Right kidney (tissue), 1 donor: Measurements from ENCODE around the gene ZNF526.
A peak's percentile ranks its signal among the peaks of the same experiment; 100 is the strongest.

Experiments used
- DNase-seq: peaks from one replicate; pipeline ENCODE4 v3.0.0-alpha.2; 2016

The ZNF526 gene

GRCh38 chr19:42196011-42197001, 23.8 kb upstream of the ZNF526 start:
- no peak for DNase-seq

- DNase-seq, result no peak
Measured at GRCh38 chr19:42197375-42197817, 22.7 kb upstream of the ZNF526 start.

GRCh38 chr19:42198676-42199439, 21.3 kb upstream of the ZNF526 start:
- no peak for DNase-seq

DNA sequence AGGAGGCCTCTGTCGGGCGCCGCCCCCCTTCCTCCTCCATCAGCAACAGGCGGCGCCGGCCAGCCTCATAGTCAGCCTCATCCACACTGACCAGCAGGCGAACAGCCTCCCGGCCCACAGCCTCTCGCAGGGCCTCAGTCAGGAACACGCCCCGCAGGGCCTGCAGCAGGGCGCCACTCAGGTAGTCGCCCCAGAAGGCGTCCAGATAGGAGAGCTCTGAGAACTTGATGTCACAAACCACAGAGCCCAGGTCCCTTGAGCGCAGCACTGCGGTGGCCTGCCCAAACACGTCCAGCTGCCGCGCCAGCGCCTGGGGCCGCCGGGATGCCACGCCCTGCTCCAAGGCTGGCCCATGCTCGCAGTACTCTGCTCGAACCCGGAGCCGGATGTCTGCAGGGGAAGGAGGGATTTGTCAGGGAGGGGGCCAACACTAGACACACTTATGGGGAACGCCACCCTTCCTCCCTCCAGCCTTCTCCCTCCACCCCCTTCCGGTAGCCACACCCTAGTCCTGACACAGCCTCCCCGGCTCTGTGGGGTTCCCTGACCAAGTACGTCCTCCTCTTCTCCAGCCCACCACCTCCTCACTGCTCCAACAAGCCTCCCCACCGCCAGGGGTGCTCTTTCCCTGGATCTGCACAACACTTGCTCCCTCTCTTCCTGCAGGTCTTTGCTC, 20.5 kb upstream of the ZNF526 start:
- DNase-seq, result no peak

DNA sequence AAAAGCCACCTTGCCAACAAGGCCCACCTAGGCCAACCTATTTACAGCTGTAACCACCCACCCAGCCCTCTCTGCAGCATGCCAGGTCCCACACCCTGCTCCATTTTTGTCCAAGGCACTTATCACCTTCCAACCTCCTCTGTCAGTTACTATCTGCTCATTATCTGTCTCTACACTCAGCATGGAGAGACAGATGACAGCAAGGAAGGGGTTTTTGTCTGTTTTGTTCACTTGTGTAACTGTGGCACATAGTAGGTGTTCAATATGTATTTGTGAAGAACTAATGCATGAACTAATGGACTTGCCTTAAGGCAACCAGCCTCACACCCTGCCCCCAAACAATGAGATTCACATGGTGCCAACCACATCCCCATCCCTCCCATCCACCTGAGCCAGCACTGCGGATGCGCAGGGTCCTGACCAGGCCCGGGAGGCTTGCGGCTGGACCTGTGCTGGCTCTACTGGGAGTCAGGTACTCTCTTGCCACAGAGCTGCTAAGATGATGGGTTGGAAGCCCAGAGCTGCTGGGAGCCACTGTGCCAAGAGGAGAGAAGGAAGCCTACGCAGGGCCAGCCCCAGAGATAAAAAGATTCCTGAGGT, 19.9 kb upstream of the ZNF526 start:
- no peak for DNase-seq

GRCh38 chr19:42201489-42202289, 18.4 kb upstream of the ZNF526 start:
- no peak for DNase-seq

GRCh38 chr19:42202290-42202880, 17.7 kb upstream of the ZNF526 start:
- DNase-seq, result no peak

DNA sequence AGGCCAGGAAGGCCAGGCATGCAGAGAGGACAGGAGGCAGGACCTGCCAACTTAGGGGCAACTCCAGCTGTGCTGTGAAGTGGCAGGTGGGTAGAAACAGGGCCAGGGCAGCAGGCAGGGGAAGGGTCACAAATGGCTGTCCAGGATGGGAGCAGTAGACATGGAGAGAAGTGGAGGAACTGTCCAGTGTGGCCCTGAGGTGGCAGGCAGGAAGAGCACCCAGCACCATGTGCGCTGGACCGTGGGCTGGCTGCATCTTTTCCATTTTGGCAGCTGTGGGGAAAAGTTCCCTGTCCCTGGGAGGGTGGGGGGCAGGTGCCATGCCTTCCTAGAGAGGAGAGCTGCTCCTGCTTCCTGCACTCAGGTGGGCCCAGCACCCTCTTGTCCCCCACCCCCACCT, 16.4 kb upstream of the ZNF526 start:
- no peak for DNase-seq

DNA sequence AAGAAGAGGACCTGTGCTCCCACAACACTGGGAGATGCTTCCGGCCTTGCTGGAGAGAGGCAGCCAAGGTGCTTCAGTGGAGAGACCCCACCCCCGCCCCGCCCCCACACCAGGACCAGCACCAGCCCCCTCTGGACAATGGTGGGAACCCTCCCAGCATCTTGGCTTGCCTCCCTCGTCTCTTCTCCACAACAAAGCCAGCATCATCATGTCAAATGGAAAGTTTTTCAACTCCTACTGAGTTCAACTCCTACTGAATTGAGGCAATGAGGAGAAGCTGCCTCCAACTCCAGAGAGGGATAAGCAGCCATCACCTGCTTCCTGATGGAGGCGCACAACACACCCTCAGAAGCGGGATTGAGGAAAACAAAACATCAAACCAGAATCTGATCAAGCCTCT, 15.4 kb upstream of the ZNF526 start:
- DNase-seq, result no peak

- DNase-seq, result no peak
Measured at GRCh38 chr19:42206871-42207755, 13.0 kb upstream of the ZNF526 start.

GRCh38 chr19:42207767-42208271, 12.3 kb upstream of the ZNF526 start:
- DNase-seq, result no peak

DNA sequence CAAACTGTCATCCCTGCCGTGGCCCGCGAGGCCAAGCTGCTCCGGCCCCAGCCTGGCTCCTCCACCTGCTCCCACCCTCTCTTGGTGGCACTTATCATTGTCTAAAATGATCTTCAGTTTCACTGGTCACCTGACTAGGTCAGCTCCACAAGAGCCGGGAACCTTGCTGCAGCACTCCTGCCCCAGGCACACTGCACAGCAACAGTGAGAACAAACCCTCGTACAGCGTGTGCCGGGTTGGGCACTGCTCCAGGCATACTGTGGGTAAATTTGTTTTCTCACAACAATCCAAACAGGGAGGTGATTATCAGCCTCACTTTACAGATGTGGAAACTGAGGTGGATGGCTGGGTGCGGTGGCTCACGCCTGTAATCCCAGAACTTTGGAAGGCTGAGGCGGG, 11.5 kb upstream of the ZNF526 start:
- no peak for DNase-seq

DNA sequence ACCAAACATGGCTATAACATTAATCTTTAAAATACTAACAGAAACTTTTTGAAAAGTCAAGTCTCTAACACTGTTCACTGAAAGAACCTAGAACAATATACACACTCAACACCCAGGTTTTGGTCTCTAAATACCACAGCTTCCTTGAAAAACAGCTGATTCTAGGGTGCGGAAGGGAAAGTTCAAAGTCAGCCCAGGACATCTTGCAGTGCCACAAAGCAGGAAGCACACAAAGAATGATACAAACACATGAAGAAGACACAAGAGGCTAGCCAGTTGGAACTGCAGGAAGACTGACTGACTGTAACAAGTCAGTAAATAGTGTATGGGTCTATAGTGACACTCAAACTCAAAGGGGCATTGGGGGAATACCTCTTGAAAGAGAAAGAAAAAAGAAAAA, 7.2 kb upstream of the ZNF526 start:
- DNase-seq, result no peak

GRCh38 chr19:42214810-42215485, 5.2 kb upstream of the ZNF526 start:
- DNase-seq, result no peak

GRCh38 chr19:42216653-42217519, 3.2 kb upstream of the ZNF526 start:
- peak; percentile 71 for DNase-seq

- peak; percentile 95 for DNase-seq
Measured at GRCh38 chr19:42217520-42218437, 2.3 kb upstream of the ZNF526 start, which contains the start of gene DEDD2. Gene DEDD2, minus strand, starts transcription at chr19:42217677. Its CDS starts 670 bp downstream, at chr19:42217007.

GRCh38 chr19:42220751-42221097, 612 bp downstream of the ZNF526 start:
- no peak for DNase-seq
